GM19397 (cell line): Measurements from ENCODE around the gene NRG3.

ENCODE experiments used
- ATAC-seq: cut with Tn5 transposase; IDR thresholded peaks from one replicate; pipeline ENCODE4 v1.9.1; 2021; ENCODE audit warnings: mild to moderate bottlenecking, moderate library complexity; ENCODE audit not compliant: unreplicated experiment

Gene NRG3

GRCh38 chr10:82361256-82361655 is 486.3 kb downstream of the NRG3 start:
- ATAC-seq = no peak

- ATAC-seq = no peak
These were observed 502.6 kb downstream of the NRG3 start for GRCh38 chr10:82377608-82378007.

- ATAC-seq = no peak
These were observed 503.2 kb downstream of the NRG3 start for GRCh38 chr10:82378146-82378545.

- no peak for ATAC-seq
These were observed 508.4 kb downstream of the NRG3 start for GRCh38 chr10:82383350-82383749.

GRCh38 chr10:82390866-82391658 is 516.1 kb downstream of the NRG3 start:
- no peak for ATAC-seq

GRCh38 chr10:82391971-82392370 is 517.0 kb downstream of the NRG3 start:
- ATAC-seq = no peak

- no peak for ATAC-seq
These were observed 517.5 kb downstream of the NRG3 start for GRCh38 chr10:82392533-82392932.

GRCh38 chr10:82394122-82394521 is 519.1 kb downstream of the NRG3 start:
- ATAC-seq = no peak

- no peak for ATAC-seq
These were observed 520.0 kb downstream of the NRG3 start for GRCh38 chr10:82394987-82395386.

GRCh38 chr10:82396886-82397285 is 521.9 kb downstream of the NRG3 start:
- no peak for ATAC-seq

GRCh38 chr10:82397854-82398253 is 522.9 kb downstream of the NRG3 start:
- ATAC-seq = no peak

- no peak for ATAC-seq
These were observed 524.9 kb downstream of the NRG3 start for GRCh38 chr10:82399850-82400249.

- no peak for ATAC-seq
These were observed 525.8 kb downstream of the NRG3 start for GRCh38 chr10:82400841-82401240.

- ATAC-seq = no peak
These were observed 528.0 kb downstream of the NRG3 start for GRCh38 chr10:82402906-82403401.

GRCh38 chr10:82409671-82410070 is 534.7 kb downstream of the NRG3 start:
- no peak for ATAC-seq

GRCh38 chr10:82411416-82411815 is 536.4 kb downstream of the NRG3 start:
- ATAC-seq = no peak

- ATAC-seq = no peak
These were observed 545.0 kb downstream of the NRG3 start for GRCh38 chr10:82420001-82420400.

- no peak for ATAC-seq
These were observed 554.3 kb downstream of the NRG3 start for GRCh38 chr10:82429302-82429701.

GRCh38 chr10:82438277-82438676 is 563.3 kb downstream of the NRG3 start:
- no peak for ATAC-seq

GRCh38 chr10:82440775-82441174 is 565.8 kb downstream of the NRG3 start:
- ATAC-seq = no peak

GRCh38 chr10:82452046-82452445 is 577.1 kb downstream of the NRG3 start:
- no peak for ATAC-seq

GRCh38 chr10:82452676-82453075 is 577.7 kb downstream of the NRG3 start:
- no peak for ATAC-seq
